Endothelial cell of umbilical vein (primary cell): ENCODE measurements around the gene HSPA1A. TPM values are rescaled to one million over a fixed set of nuclear protein-coding genes. Genes with fewer than 3 reads are reported as not detected.
"Not testable (repeated sequence)": the region's sequence is repeated elsewhere in the genome, so short reads cannot be mapped to it uniquely, and the experiment has no call there.

Experiments used
- BruUV-seq: library from RNA; stranded (reverse); fragments of 400-500 nt; replicated peaks from 2 replicates; lab custom pipeline; 2021; lab: Mats Ljungman, UMichigan
- CTCF ChIA-PET: fragments of 300-600, 350-600 bp; sonication (Branson Sonifier 250); formaldehyde crosslinking; loops from one replicate; lab custom pipeline; 2021; ENCODE audit warnings: antibody characterized with exemption, inconsistent platforms; lab: Charles Lee
- POLR2A ChIA-PET: fragments of 300-600, 350-600 bp; sonication (Branson Sonifier 250); formaldehyde crosslinking; loops from one replicate; lab custom pipeline; 2021; ENCODE audit warnings: antibody characterized with exemption, inconsistent platforms; lab: Charles Lee
- DNase-seq: peaks from one replicate; pipeline ENCODE4 v3.0.0-alpha.2; 2011; ENCODE audit warnings: low read depth, low spot score
- FAIRE-seq: peaks from 2 replicates; lab custom pipeline; 2011; peaks lifted over from hg19 to GRCh38; lab: Jason Lieb, UNC
- H2AFZ ChIP-seq: 2 replicates; pipeline ENCODE4 v1.6.0; 2012; ENCODE audit warnings: low read depth, low read length, control low read depth, inconsistent platforms
- H3K27ac ChIP-seq: 2 replicates; pipeline ENCODE4 v1.5.1; 2011; ENCODE audit warnings: low read depth, mild to moderate bottlenecking, control low read depth, low read length, moderate library complexity; ENCODE audit not compliant: insufficient read depth
- H3K27me3 ChIP-seq, 2 experiments: 2 replicates each; pipeline versions ENCODE4 v1.6.0 to v1.6.1; 2011; ENCODE audit warnings: low read length in 2 of 2, mixed read lengths in 1 of 2; ENCODE audit not compliant: control insufficient read depth in 2 of 2, insufficient read depth in 2 of 2
- H3K36me3 ChIP-seq, 2 experiments: 2 replicates in 1 of 2; 3 replicates in 1 of 2; pipeline ENCODE4 v1.5.1; 2011; ENCODE audit warnings: low read length in 2 of 2, mild to moderate bottlenecking in 1 of 2, moderate library complexity in 1 of 2; ENCODE audit not compliant: control insufficient read depth in 2 of 2, insufficient read depth in 2 of 2; ENCODE audit errors: extremely low read depth in 1 of 2
- H3K4me1 ChIP-seq: 3 replicates; pipeline ENCODE4 v1.5.1; 2011; ENCODE audit warnings: mild to moderate bottlenecking, low read length; ENCODE audit not compliant: control insufficient read depth, insufficient read depth; ENCODE audit errors: extremely low read depth
- H3K4me2 ChIP-seq: 2 replicates; pipeline ENCODE4 v1.6.1; 2011; ENCODE audit warnings: low read length, control low read depth, mixed read lengths; ENCODE audit not compliant: insufficient read depth
- H3K4me3 ChIP-seq, 3 experiments: fragments of 200-600 bp in 1 of 3; sonication (generic), shearing (Covaris generic) in 1 of 3; replicated peaks in 1 of 3; 2 replicates each; pipeline ENCODE4 v1.5.1; 2011 to 2016; ENCODE audit warnings: control low read depth in 3 of 3, low read length in 3 of 3, mild to moderate bottlenecking in 2 of 3, inconsistent platforms in 1 of 3, low read depth in 1 of 3, moderate library complexity in 1 of 3; ENCODE audit not compliant: insufficient read depth in 1 of 3
- H3K79me2 ChIP-seq: 2 replicates; pipeline ENCODE4 v1.6.0; 2012; ENCODE audit warnings: low read length, inconsistent platforms; ENCODE audit not compliant: control insufficient read depth, insufficient read depth
- H3K9ac ChIP-seq: replicated peaks from 2 replicates; pipeline ENCODE3; 2011; ENCODE audit warnings: low read length, control low read depth; ENCODE audit not compliant: insufficient read depth; ENCODE audit errors: extremely low read depth
- H3K9me1 ChIP-seq: replicated peaks from 3 replicates; pipeline ENCODE4 v1.6.0; 2011; ENCODE audit warnings: mild to moderate bottlenecking, low read length; ENCODE audit not compliant: control insufficient read depth, insufficient read depth; ENCODE audit errors: extremely low read depth
- H3K9me3 ChIP-seq: replicated peaks from 2 replicates; pipeline ENCODE4 v1.5.1; 2012; ENCODE audit warnings: low read length, inconsistent platforms; ENCODE audit not compliant: control insufficient read depth, insufficient read depth
- H4K20me1 ChIP-seq: replicated peaks from 2 replicates; pipeline ENCODE3; 2011; ENCODE audit warnings: mild to moderate bottlenecking, low read length; ENCODE audit not compliant: control insufficient read depth, insufficient read depth; ENCODE audit errors: extremely low read depth
- EZH2 ChIP-seq: IDR thresholded peaks from 2 replicates; pipeline ENCODE4 v1.6.1; 2012; ENCODE audit warnings: borderline replicate concordance, low read depth, mild to moderate bottlenecking, moderate library complexity, low read length, inconsistent platforms; ENCODE audit not compliant: severe bottlenecking
- FOS ChIP-seq: IDR thresholded peaks from 2 replicates; pipeline ENCODE4 v1.6.1; 2011; ENCODE audit warnings: mild to moderate bottlenecking, low read length, moderate library complexity, borderline replicate concordance; ENCODE audit not compliant: insufficient read depth
- GATA2 ChIP-seq: IDR thresholded peaks from 2 replicates; pipeline ENCODE4 v1.7.0; 2011; ENCODE audit warnings: low read depth, mild to moderate bottlenecking, moderate library complexity, mixed read lengths, low read length; ENCODE audit not compliant: insufficient read length, insufficient read depth
- JUN ChIP-seq: IDR thresholded peaks from 2 replicates; pipeline ENCODE4 v1.6.1; 2011; ENCODE audit warnings: borderline replicate concordance, low read depth; ENCODE audit not compliant: insufficient read length, insufficient read depth
- MYC ChIP-seq: IDR thresholded peaks from one replicate; pipeline ENCODE4 v1.6.1; 2011; ENCODE audit warnings: mild to moderate bottlenecking, low read depth, low read length
- POLR2A ChIP-seq: IDR thresholded peaks from 2 replicates; pipeline ENCODE4 v1.6.1; 2012; ENCODE audit warnings: low read depth, mild to moderate bottlenecking, control low read depth, low read length
- POLR2AphosphoS5 ChIP-seq: IDR thresholded peaks from 2 replicates; pipeline ENCODE4 v1.6.1; 2012; ENCODE audit warnings: low read depth, mild to moderate bottlenecking, control low read depth, low read length, moderate library complexity; ENCODE audit not compliant: insufficient read depth
- dilution Hi-C: fragments of 300-500 bp; cut with MboI; formaldehyde crosslinking; loops from one replicate; pipeline ENCODE4 v1.15.0; 2019; ENCODE audit warnings: low sequenced_read_pairs; ENCODE audit not compliant: extremely low pct_ligation_motif_present
- intact Hi-C: fragments of 100-400 bp; cut with micrococcal nuclease; formaldehyde crosslinking; loops from one replicate; pipeline ENCODE4 v1.10.0; 2022
- polyA plus RNA-seq, 4 experiments: library from polyadenylated mRNA; depleted of rRNA in 3 of 4; stranded (reverse) in 3 of 4; unstranded in 1 of 4; fragments of >200 nt; gene quantifications; 2 replicates each; pipeline versions ENCODE4 v1.2.1 to v1.2.3, GENCODE V29; 2011 to 2012; ENCODE audit warnings: missing spikeins in 1 of 4
- total RNA-seq: library from RNA; stranded (reverse); gene quantifications from 2 replicates; pipeline ENCODE4 v1.2.3, GENCODE V29; 2021
- TF ChIP-seq, protein P1 (sequence below), 2 donors: IDR thresholded peaks; 1 replicate in 1 of 2; 2 replicates in 1 of 2; pipeline ENCODE4 v1.5.1; 2011; ENCODE audit warnings: low read length in 2 of 2, mild to moderate bottlenecking in 2 of 2, moderate library complexity in 2 of 2, control low read depth in 1 of 2, inconsistent platforms in 1 of 2, low read depth in 1 of 2; ENCODE audit not compliant: insufficient read depth in 1 of 2; ENCODE audit errors: extremely low read depth in 1 of 2
- TF ChIP-seq, protein P2 (sequence below): IDR thresholded peaks from 2 replicates; pipeline ENCODE4 v1.6.1; 2011; ENCODE audit not compliant: insufficient read depth, insufficient read length

HSPA1A gene
- total and polyA plus RNA-seq, 2 donors (not counting 3 experiments of a cell fraction or from before 2014, with no cell fraction given): 56.0 to 58.3 TPM

DNA sequence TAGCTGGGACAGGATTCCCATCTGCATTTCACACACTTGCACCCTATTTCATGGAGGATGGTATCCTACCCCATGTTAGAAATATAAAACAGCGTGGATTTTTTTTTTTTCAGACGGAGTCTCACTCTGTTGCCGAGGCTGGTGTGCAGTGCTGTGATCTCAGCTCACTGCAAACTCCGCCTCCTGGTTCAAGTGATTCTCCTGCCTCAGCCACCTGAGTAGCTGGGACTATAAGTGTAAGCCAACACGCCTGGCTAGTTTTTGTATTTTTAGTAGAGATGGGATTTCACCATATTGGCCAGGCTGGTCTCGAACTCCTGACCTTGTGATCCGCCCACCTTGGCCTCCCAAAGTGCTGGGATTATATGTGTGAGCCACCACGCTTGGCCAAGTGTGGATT lies 42.4 kb downstream of the HSPA1A start:
- ChIA-PET POLR2A (interaction anchor here (0.6 kb wide), 1 partner anchor 22 kb away, joined by 3 read pairs; no protein-coding TSS in a partner anchor), CTCF (interaction anchor here (1.6 kb wide), 1 partner anchor 177 kb away, joined by 3 read pairs; the partner anchor contains the start of gene LY6G5C)
- H2AFZ ChIP-seq, FAIRE-seq, H3K9me1 ChIP-seq, DNase-seq, H3K9ac ChIP-seq, BruUV-seq, H3K27me3 ChIP-seq, H3K27ac ChIP-seq, dilution Hi-C loops, H3K79me2 ChIP-seq, intact Hi-C loops, H4K20me1 ChIP-seq, H3K4me3 ChIP-seq, H3K4me1 ChIP-seq, H3K4me2 ChIP-seq, H3K9me3 ChIP-seq: not testable (repeated sequence)
- peaks cover 3 to 20% of the 10 kb centered on the region in 2 experiments for H3K36me3 ChIP-seq

DNA sequence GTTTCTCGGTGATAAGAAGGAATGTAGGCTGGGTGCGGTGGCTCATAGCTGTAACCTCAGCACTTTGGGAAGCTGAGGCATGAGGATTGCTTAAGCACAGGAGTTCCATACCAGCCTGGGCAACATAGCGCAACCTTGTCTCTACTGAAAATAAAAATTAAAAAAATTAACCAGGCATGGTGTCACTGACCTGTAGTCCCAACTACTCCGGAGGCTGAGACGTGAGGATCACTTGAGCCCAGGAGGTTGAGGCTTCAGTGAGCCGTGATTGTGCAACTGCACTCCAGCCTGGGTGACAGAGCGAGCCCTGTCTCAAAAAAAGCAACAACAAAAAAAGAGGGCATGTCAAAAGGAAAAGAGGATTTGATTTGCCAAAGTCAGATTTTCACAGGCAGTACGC lies 43.4 kb downstream of the HSPA1A start:
- H3K4me1 ChIP-seq: peaks cover 7% of the 10 kb centered on the region
- TF ChIP-seq POLR2A (no peak), EZH2 (no peak), FOS (no peak), POLR2AphosphoS5 (no peak), MYC (no peak), JUN (no peak), GATA2 (no peak)
- TF ChIP-seq, protein P1, sequence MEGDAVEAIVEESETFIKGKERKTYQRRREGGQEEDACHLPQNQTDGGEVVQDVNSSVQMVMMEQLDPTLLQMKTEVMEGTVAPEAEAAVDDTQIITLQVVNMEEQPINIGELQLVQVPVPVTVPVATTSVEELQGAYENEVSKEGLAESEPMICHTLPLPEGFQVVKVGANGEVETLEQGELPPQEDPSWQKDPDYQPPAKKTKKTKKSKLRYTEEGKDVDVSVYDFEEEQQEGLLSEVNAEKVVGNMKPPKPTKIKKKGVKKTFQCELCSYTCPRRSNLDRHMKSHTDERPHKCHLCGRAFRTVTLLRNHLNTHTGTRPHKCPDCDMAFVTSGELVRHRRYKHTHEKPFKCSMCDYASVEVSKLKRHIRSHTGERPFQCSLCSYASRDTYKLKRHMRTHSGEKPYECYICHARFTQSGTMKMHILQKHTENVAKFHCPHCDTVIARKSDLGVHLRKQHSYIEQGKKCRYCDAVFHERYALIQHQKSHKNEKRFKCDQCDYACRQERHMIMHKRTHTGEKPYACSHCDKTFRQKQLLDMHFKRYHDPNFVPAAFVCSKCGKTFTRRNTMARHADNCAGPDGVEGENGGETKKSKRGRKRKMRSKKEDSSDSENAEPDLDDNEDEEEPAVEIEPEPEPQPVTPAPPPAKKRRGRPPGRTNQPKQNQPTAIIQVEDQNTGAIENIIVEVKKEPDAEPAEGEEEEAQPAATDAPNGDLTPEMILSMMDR (IDR thresholded peaks at IDR 0.05; ENCODE audit: extremely low read depth in 1 of 2, insufficient read depth in 1 of 2, low read depth in 1 of 2, low read length in 2 of 2): no peak
- TF ChIP-seq, protein P2, sequence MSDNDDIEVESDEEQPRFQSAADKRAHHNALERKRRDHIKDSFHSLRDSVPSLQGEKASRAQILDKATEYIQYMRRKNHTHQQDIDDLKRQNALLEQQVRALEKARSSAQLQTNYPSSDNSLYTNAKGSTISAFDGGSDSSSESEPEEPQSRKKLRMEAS: no peak
- FAIRE-seq (no peak), DNase-seq (no peak)
- no peak overlapping the region for H3K4me3 ChIP-seq
- H3K27me3 ChIP-seq: no peaks in the 10 kb centered on the region
- no peak overlapping the region for H3K4me2 ChIP-seq
- no peak overlapping the region for H2AFZ ChIP-seq
- H3K27ac ChIP-seq: no peak overlapping the region
- H3K9me1 ChIP-seq: no peaks in the 10 kb centered on the region
- no TSS peak for BruUV-seq
- H3K9me3 ChIP-seq: no peaks in the 10 kb centered on the region
- no peaks in the 10 kb centered on the region for H4K20me1 ChIP-seq
- intact Hi-C loops (no loop called here), dilution Hi-C loops (no loop called here)
- H3K9ac ChIP-seq: no peak overlapping the region
- ChIA-PET CTCF (interaction anchor here (1.5 to 1.7 kb wide), 2 partner anchors 22 to 89 kb away, joined by 4 read pairs; no protein-coding TSS in a partner anchor), POLR2A (no interaction called here)
- H3K36me3 ChIP-seq: peaks cover 3 to 20% of the 10 kb centered on the region in 2 experiments
- H3K79me2 ChIP-seq: peaks cover 4% of the 10 kb centered on the region
